ENCODE data around the gene OBSL1.

OBSL1 gene

GRCh38 chr2:219548990-219549389 lies 22.3 kb downstream of the OBSL1 start:
- DNase-seq, result no peak

- DNase-seq, result no peak
These were observed 23.7 kb downstream of the OBSL1 start for GRCh38 chr2:219547621-219548020.

GRCh38 chr2:219545943-219546352 lies 25.4 kb downstream of the OBSL1 start:
- no peak for DNase-seq

GRCh38 chr2:219545295-219545942 lies 25.9 kb downstream of the OBSL1 start:
- DNase-seq, result no peak

GRCh38 chr2:219544567-219544966 lies 26.8 kb downstream of the OBSL1 start:
- DNase-seq, result no peak

- peak; percentile 85 to 93 for DNase-seq
These were observed 27.6 kb downstream of the OBSL1 start, which contains the start of the genes CHPF and TMEM198 for GRCh38 chr2:219543596-219544358. Gene CHPF, minus strand, starts transcription at chr2:219543809. Its CDS starts 271 bp downstream, at chr2:219543538. Gene TMEM198, plus strand, starts transcription at chr2:219544028. Its CDS starts 700 bp downstream, at chr2:219544728.

GRCh38 chr2:219542931-219543595 lies 28.3 kb downstream of the OBSL1 start:
- peak in 1 of 2 donors; percentile 0 for DNase-seq

- DNase-seq, result peak; percentile 66 to 71
These were observed 29.6 kb downstream of the OBSL1 start for GRCh38 chr2:219541611-219542180.

GRCh38 chr2:219540784-219541504 lies 30.4 kb downstream of the OBSL1 start:
- no peak for DNase-seq

- no peak for DNase-seq
These were observed 31.2 kb downstream of the OBSL1 start for GRCh38 chr2:219539926-219540678.

GRCh38 chr2:219538956-219539788 lies 32.2 kb downstream of the OBSL1 start:
- DNase-seq, result no peak

- no peak for DNase-seq
These were observed 32.8 kb downstream of the OBSL1 start for GRCh38 chr2:219538504-219538951.

- DNase-seq, result no peak
These were observed 33.5 kb downstream of the OBSL1 start for GRCh38 chr2:219537657-219538488.

GRCh38 chr2:219536967-219537366 lies 34.4 kb downstream of the OBSL1 start:
- DNase-seq, result no peak

GRCh38 chr2:219536425-219536824 lies 34.9 kb downstream of the OBSL1 start:
- DNase-seq, result no peak

- no peak for DNase-seq
These were observed 37.2 kb downstream of the OBSL1 start for GRCh38 chr2:219533930-219534661.

- DNase-seq, result no peak
These were observed 39.0 kb downstream of the OBSL1 start for GRCh38 chr2:219532378-219532649.

GRCh38 chr2:219531639-219532377 lies 39.5 kb downstream of the OBSL1 start:
- no peak for DNase-seq

Measured in inflammatory macrophage (primary cell).